Uterine smooth muscle cell (primary cell): Measurements from ENCODE around the gene ESYT2. TPM values are rescaled to one million over a fixed set of nuclear protein-coding genes. Genes with fewer than 3 reads are reported as not detected.

ENCODE experiments used
- total RNA-seq: library from RNA; depleted of rRNA; stranded (reverse); fragments of >200 nt; gene quantifications from 2 replicates; pipeline ENCODE4 v1.2.3, GENCODE V29; 2014

Gene ESYT2
- 86.9 and 103 TPM in 2 replicates for total RNA-seq

DNA sequence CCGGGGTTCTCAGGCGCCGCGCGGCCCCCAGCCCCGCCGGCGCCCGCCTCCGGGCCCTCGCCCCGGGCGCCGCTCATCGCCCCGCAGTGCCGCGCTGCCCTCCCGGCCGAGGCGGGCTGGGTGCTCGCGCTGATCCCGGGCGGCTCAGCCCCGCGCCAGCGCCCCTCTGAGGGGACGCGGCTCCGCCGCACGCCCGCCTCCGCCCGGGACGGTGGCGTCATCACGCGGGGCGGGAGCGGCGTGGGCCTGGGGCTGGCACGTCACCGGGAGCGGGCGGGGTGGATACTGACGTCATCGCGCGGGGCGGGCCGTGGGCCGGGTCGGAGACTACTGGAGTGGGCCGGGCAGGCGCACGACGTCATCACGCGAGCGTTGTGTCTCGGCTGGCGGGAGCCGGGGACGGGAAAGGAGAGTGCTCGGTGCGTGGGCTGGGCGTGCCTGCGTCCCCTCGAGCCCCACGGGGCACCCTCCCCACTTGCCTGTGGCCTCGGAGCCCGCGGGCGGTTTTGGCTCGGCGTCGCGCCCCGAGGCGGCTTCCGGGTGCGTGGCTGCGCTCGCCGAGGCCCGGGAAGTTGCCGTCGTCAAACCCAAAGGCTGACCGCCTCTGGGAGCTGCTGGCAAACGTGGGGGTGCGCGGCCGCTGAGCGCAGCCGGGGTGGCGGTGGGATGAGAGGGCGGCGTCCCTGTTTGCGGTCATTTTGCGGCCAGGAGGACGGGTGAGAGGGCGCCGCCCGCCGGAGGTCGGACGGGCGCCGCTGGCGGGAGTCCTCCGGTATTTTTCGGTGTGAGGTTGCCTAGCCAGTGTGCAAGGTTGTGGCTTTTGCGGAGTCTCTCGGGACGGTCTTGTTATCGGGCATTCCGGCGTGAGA is at the start of gene ESYT2:
TSS of gene ESYT2 (minus strand) at position 168 of the 869 bp plus-strand sequence. CDS start at position 77, 91 bp downstream.

GRCh38 chr7:158704524-158705233 is 124.6 kb downstream of the ESYT2 start, which contains the start of gene NCAPG2:
Gene NCAPG2, minus strand, starts transcription at chr7:158704804. Its CDS starts 2,905 bp downstream, at chr7:158701899.

Other genes starting within 250 kb of the ESYT2 start
- 0.11 and 0.50 TPM in 2 replicates for gene PTPRN2, start 241.7 kb downstream of the ESYT2 start, total RNA-seq
- 20.6 and 70.3 TPM in 2 replicates for gene NCAPG2, start 124.7 kb downstream of the ESYT2 start, total RNA-seq
- gene DYNC2I1, start 27.0 kb upstream of the ESYT2 start, total RNA-seq: 8.2 and 10.0 TPM in 2 replicates